Activated naive CD8-positive, alpha-beta T cell treated with anti-CD3 and anti-CD28 coated beads, Interleukin-2, amount 50 U/mL, for 24 hours (primary cell): ENCODE measurements around the gene SLBP.

Experiments
- ATAC-seq: fragments of 150-1000 bp; cut with Tn5 transposase; one replicate; pipeline ENCODE4 v1.10.0; 2021
- DNase-seq: peaks from one replicate; pipeline ENCODE4 v3.0.0; 2021
- H3K27ac Mint-ChIP-seq: one replicate; pipeline ENCODE4 v1.8.0; 2021; ENCODE audit warnings: mild to moderate bottlenecking, mixed read lengths
- H3K27me3 Mint-ChIP-seq: one replicate; pipeline ENCODE4 v1.8.0; 2021; ENCODE audit warnings: mixed read lengths
- H3K36me3 Mint-ChIP-seq: one replicate; pipeline ENCODE4 v1.8.0; 2021; ENCODE audit warnings: low read depth, mixed read lengths
- H3K4me1 Mint-ChIP-seq: one replicate; pipeline ENCODE4 v1.8.0; 2021; ENCODE audit warnings: mixed read lengths
- H3K4me3 Mint-ChIP-seq: one replicate; pipeline ENCODE4 v1.8.0; 2021; ENCODE audit warnings: mild to moderate bottlenecking, moderate library complexity, mixed read lengths
- H3K9me3 Mint-ChIP-seq: one replicate; pipeline ENCODE4 v1.8.0; 2021; ENCODE audit warnings: mixed read lengths

The SLBP gene

DNA sequence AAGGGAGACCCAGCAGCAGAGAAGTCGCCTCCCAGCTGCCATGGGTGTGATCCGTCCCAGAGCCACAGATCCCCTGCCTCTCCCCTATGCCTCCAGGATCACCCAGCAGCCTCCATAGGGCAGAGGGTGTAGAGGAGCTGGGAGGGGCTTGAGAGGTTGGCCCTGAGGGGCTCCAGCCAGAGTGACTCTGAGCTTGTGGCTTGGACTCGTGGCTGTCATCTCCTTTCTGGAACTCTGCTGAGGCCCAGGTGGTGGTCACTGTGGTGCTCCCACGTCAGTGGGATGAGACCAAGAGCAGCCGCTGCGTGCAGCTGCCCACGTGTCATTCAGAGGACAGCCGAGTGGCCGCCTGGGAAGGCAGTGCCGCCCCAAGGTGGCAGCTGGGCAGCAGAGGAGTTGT, 13.4 kb upstream of the SLBP start:
- DNase-seq (peak; percentile 1), ATAC-seq (no peak)
- Mint-ChIP-seq H3K36me3 (peaks cover 59% of the 10 kb centered on the region), H3K27ac (peak overlapping the region; percentile 37), H3K9me3 (no peaks in the 10 kb centered on the region), H3K4me1 (peaks cover 59% of the 10 kb centered on the region), H3K27me3 (no peaks in the 10 kb centered on the region), H3K4me3 (peak overlapping the region; percentile 32)

DNA sequence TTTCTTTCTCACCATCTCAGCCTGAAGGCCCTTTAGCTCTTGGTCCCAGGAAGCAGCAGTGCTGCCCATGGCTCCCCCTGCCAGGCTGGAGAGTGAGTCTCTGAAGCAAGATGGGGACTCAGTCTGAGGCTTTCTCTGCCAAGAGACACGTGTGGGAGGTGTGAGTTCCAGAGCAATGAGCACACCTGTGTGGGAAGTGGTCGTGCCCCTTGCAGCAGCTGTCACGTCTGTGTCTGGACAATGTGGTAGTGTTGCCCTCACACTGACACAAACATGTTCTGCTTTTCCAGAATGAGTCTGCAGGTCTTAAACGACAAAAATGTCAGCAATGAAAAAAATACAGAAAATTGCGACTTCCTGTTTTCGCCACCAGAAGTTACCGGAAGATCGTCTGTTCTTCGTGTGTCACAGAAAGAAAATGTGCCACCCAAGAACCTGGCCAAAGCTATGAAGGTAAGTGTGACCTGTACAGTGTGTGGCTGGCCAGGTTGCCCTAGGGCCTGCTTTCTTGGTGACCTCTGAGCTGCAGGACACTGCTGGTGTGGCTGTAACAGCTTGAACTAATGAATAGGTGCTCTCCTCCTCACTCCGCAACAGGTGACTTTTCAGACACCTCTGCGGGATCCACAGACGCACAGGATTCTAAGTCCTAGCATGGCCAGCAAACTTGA, 11.1 kb upstream of the SLBP start:
- Mint-ChIP-seq H3K4me3 (peak overlapping the region; percentile 98), H3K36me3 (peaks cover 50% of the 10 kb centered on the region), H3K27ac (peak overlapping the region; percentile 95), H3K4me1 (peaks cover 63% of the 10 kb centered on the region), H3K27me3 (no peaks in the 10 kb centered on the region), H3K9me3 (no peaks in the 10 kb centered on the region)
- ATAC-seq (peak; percentile 37), DNase-seq (peak; percentile 58)

DNA sequence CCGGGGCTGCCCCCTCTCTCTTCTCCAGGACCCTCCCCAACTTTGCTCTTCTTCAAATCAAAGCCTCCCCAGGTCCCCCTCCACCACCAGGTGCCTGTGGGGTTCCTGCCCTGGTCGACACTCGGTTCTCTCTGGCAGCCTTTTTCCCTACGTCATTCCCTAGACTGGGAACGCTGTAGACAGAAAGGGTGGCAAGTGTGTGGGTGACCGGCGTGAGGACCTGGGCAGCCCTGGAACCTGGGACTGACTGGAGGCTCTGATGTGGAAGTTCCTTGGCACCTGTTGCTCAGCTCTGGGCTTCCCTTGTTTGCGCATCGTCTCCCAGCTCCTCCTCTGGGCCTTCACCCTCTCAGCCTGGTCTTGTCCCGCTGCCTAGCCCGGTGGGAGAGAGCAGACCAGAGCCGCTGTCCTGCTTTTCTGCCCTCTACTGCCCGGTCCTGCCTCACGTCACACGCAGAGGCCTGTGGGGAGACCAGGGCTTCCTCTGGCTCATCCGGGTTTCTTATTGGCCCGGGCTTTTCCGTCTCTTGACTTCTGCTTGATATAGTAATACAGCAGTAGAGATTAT, 10.5 kb upstream of the SLBP start:
- Mint-ChIP-seq H3K27me3 (no peaks in the 10 kb centered on the region), H3K9me3 (no peaks in the 10 kb centered on the region), H3K36me3 (peaks cover 47% of the 10 kb centered on the region), H3K4me1 (peaks cover 63% of the 10 kb centered on the region), H3K27ac (peak overlapping the region; percentile 95), H3K4me3 (peak overlapping the region; percentile 98)
- ATAC-seq (no peak), DNase-seq (no peak)

DNA sequence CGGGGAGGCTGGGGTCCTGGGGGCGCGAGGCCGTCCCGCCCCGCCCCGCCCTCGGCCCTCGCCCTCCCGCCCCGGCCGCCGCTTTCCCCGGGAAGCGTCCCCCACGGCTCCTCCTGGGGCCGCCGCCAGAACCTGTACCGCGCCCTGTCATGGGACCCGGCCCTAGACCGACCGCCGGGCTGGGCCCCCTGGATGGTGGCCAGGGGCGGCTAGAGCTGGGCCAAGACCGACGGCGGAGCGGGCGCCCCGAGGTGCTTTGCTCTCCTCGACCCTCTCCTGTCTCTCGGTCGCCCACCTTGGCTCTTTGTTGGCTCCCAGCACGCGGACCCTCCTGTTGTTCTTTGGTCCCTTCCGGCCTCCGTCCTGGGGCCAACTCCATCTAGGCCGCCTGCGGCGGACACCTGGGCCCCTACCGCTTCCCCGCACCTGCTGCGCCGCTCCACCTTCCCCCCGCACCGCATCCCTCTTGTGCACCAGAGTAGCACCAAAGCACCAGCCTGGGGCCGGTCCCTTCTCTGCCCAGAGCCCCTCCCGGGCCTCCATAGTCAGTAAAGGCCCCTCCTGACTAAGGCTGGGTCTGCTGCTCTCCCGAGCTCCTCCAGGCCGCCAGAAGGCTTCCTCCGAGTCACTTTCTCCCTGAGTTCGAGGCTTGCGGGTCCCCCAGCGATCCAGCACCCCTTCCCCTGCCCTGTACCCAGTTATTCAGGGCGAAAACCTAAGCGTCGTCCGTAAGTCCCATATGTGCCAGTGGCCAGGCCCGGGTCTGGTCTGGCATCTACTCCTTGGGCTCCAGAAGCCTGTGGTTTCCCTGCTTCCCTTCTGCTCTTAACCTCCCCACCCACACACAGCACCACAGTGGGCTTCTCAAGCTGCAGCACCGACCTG, 9.8 kb upstream of the SLBP start:
- DNase-seq: no peak
- H3K27ac Mint-ChIP-seq: peak overlapping the region; percentile 95
- H3K4me1 Mint-ChIP-seq: peaks cover 56% of the 10 kb centered on the region
- H3K9me3 Mint-ChIP-seq: no peaks in the 10 kb centered on the region
- H3K27me3 Mint-ChIP-seq: no peaks in the 10 kb centered on the region
- H3K4me3 Mint-ChIP-seq: peak overlapping the region; percentile 98
- ATAC-seq: no peak
- peaks cover 42% of the 10 kb centered on the region for H3K36me3 Mint-ChIP-seq

DNA sequence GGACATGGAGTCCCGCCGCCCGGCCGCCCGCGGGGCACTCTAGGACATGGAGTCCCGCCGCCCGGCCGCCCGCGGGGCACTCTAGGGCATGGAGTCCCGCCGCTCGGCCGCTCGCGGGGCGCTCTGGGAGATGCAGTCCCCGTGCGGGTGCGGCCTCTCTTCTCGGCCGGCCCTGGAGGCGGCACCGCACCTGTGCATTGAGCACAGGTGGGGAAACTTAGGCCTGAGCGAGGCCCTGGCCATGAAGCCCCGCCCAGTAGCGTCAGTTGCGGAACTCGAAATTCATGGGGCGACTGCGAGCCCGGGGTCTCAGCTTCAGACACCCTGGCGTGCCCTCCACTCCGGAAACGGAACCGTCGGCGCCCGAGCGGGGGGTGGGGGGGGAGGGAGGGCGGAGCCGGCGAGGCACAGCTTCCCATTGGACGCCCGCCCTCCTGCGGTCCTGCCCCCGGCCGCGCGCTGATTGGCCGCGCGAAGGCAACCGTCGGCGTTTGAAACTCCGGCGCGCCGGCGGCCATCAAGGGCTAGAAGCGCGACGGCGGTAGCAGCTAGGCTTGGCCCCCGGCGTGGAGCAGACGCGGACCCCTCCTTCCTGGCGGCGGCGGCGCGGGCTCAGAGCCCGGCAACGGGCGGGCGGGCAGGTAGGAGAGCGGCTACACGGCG, 9.0 kb upstream of the SLBP start, which contains the start of the genes TACC3 and TMEM129:
Gene TACC3 (plus strand): TSS at position 519 of the 663 bp plus-strand sequence. CDS start 1,901 bp downstream, outside the sequence.
Gene TMEM129 (minus strand): TSS at position 321 of the 663 bp plus-strand sequence. CDS start 486 bp downstream, outside the sequence.
- ATAC-seq (peak; percentile 83), DNase-seq (peak; percentile 93)
- H3K4me1 Mint-ChIP-seq: peaks cover 52% of the 10 kb centered on the region
- H3K4me3 Mint-ChIP-seq: peak within 1 kb of the TSS; percentile 98
- H3K9me3 Mint-ChIP-seq: no peaks in the 10 kb centered on the region
- no peaks in the 10 kb centered on the region for H3K27me3 Mint-ChIP-seq
- H3K27ac Mint-ChIP-seq: peak within 1 kb of the TSS; percentile 95
- peaks cover 35% of the 10 kb centered on the region for H3K36me3 Mint-ChIP-seq

DNA sequence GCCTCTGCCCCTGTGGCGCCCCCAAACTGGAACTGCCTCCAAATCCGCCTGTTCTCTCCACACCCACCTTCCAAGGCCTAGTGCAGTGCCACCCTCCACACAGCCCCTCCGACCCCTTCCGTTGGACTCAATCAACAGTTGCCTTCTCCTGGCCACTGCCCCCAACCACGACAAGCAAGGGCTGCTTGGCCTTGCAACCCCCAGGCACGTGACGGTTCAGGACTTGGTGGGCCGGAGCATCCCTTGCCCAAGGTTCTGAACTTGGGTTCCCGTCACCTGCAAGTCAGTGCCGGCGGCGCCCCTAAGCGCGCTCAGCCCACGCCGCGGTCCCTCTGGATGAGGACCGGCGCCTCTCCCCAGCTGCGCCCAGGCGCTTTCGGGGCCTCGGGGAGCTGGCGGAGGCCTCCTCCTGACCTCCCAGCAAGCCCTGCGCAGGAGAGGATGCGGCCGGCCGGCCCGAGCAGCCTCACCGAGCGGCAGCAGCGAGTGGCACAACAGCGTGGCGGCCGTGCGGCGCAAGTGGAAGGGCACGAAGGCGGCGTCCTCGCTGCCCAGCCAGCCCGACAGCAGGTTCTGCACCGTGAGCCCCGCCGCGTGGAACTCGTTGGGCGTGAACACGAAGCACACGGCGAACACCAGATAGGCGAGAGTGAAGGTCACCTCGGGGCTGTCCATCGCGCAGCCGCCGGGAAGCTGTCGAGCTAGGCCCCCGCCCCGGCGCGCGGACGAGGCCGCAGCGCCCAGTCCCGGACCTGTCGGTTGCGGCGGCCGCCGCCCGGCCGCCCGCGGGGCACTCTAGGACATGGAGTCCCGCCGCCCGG, 8.3 kb upstream of the SLBP start:
- H3K4me1 Mint-ChIP-seq: peaks cover 53% of the 10 kb centered on the region
- peaks cover 33% of the 10 kb centered on the region for H3K36me3 Mint-ChIP-seq
- H3K4me3 Mint-ChIP-seq: peak overlapping the region; percentile 92
- peak overlapping the region; percentile 88 for H3K27ac Mint-ChIP-seq
- DNase-seq (peak; percentile 56), ATAC-seq (peak; percentile 9)
- no peaks in the 10 kb centered on the region for H3K9me3 Mint-ChIP-seq
- H3K27me3 Mint-ChIP-seq: no peaks in the 10 kb centered on the region

DNA sequence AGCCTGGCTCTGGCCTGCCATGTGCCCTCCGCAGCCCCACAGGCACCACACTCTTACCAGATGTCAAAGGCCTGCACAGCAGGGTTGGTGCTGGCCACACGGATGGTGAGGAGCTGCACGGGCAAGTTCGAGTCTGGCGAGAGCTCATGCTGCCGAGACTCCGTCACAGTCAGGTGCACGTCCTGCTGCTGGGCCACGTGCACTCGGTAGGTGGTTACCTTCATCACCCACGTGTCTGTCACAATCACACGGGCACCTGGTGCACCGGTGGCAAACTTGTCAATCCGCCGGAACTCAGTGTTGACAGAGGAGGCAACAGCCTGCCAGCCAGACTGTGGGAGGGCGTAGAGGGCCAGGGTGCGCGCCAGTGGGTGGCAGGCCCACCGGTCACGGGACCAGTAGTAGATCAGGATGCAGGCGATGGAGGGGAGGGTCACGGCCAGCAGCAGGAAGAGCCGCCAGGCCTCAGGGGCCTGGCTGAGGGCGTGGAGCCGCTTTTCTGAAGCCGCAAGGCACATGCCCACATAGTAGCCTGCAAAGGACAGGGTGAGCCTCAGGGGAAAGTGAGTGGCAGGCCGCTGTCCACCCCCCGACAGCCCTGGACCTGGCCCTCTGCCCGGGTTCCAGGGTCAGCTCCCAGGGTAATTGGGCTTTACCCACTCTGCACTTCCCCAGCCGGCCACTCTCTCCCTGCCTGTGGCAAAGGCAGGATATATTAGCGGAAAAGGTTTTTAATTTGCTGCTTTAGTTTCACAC, 6.2 kb upstream of the SLBP start:
- H3K9me3 Mint-ChIP-seq: no peaks in the 10 kb centered on the region
- peaks cover 32% of the 10 kb centered on the region for H3K36me3 Mint-ChIP-seq
- H3K4me1 Mint-ChIP-seq: peaks cover 54% of the 10 kb centered on the region
- H3K4me3 Mint-ChIP-seq: no peak overlapping the region
- no peak overlapping the region for H3K27ac Mint-ChIP-seq
- H3K27me3 Mint-ChIP-seq: no peaks in the 10 kb centered on the region
- DNase-seq (no peak), ATAC-seq (no peak)

DNA sequence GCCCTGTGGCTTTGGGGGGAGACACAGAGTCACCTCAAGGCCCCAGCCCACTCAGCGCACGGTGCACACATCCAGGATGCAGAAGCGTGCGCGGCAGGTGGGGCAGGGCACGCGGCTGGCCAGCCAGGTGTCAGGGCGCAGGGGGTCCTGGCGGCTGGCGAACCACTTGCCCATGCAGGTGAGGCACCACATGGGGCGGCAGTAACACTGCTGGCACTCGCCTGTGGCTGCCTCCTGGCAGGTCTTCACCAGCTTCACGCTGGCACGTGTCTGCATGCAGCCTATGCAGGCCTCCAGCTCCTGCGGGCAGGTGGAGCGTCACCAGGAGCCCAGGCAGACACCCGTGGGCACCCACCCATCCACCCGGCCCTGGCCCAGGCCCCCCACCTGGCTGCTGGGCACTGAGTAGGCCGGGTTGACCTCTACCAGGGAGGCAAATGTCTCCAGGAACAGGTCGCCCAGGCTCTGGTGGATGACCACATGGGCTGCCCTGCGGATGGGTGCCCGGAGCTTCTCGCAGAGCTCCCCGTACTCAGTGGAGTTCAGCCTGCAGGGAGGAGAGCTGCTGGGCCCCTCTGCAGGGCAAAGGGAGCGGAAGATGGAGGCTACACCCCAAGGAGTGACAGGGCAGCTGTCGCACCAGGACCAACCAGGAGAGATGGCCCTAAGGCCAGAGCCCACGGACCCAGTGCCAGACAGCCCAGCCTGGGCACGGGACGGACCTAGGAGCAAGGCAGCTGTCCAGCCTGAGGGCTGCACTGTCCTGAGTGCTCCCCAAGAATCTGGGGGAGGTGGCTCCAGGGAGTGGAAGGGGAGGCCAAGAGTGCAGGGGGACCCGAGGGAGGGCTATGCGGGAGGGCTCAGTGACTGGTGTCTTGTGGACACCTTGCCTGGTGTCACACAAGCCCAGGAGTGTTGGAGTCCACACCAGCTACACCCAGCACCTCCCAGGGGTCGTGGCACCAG, 5.3 kb upstream of the SLBP start:
- DNase-seq: no peak
- peaks cover 30% of the 10 kb centered on the region for H3K36me3 Mint-ChIP-seq
- H3K4me1 Mint-ChIP-seq: peaks cover 49% of the 10 kb centered on the region
- H3K9me3 Mint-ChIP-seq: no peaks in the 10 kb centered on the region
- no peak overlapping the region for H3K4me3 Mint-ChIP-seq
- no peak overlapping the region for H3K27ac Mint-ChIP-seq
- ATAC-seq: no peak
- H3K27me3 Mint-ChIP-seq: no peaks in the 10 kb centered on the region

DNA sequence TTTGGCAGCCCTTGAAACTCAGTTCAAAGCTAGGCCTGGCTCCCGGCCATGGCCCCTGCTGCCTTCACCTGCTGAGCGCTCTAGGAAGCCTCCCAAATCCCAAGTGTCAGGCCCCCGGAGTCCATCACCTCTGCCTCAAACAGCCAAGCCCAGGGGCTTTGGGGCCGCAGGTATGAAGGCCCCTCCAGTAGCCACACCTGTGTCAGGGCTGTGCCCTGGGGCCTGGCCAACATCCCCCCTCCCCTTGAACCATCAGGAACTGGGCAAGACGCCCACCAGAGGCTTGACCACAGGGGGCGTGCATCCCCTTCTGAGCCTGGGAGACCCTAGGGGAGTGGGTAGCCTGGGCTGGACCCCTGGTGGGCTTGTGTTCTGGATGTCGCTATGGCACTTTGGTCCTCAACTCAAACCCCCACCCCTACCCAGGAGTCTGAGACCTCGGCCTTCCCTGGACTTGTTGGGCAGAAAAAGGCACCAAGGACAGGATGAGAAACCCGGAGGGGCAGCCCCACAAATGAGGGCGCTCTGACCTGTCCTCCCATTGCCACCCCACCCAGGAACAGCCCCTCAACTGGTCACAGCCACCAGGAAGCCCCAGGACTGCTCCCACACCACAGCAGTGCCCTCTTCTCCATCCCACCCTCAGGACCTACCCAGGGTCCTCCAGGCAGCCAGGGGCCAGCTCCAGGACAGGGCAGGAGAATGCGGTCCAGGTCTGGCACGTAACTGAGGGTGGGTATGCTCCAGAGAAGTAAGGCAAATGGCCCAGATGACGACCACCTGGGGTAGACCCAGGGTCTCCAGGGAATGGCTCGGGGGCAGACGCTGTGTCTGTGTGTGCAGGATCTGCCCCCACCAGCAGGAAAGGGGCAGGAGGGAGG, 4.2 kb upstream of the SLBP start:
- ATAC-seq: no peak
- no peak for DNase-seq

DNA sequence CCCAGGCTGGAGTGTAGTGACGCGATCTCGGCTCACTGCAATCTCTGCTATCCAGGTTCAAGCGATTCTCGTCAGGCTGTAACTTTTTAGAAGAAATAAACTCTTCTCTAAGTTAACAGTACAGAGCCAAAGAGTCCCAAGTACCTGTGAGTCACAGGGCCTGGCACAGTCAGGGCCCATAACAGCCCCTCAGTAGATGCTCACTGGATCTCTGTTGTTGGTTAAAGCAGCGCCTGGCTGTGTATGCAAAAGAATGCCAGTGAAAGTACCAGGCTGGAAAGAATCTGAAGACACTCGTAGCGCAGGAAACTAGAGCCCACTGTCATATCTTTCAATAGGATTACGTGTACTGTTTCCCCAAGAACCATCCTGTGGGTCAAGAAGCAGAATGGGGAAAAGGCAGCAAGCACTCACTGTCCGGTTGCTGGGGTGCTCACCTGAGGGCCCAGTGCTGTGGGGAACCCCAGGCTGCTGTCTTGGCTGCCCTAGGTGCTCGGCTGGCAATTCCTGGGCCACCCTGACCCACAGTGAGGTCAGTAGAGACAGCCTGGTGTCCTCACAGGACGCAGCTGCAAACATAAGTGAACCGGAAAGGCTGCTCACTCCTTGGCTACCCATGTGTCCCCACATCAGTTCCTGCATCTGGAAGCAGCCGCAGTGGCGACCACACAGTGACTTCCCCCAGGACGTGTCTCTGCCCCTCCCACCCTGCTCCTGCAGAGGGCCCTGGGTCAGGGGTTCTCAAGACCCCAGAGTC, 3.1 kb upstream of the SLBP start:
- Mint-ChIP-seq H3K4me3 (peak overlapping the region; percentile 98), H3K27me3 (no peaks in the 10 kb centered on the region), H3K27ac (peak overlapping the region; percentile 94), H3K36me3 (peaks cover 34% of the 10 kb centered on the region), H3K4me1 (peaks cover 56% of the 10 kb centered on the region), H3K9me3 (no peaks in the 10 kb centered on the region)
- ATAC-seq (no peak), DNase-seq (no peak)

More for the DNA sequence above, 4.2 kb upstream of the SLBP start:
- no peaks in the 10 kb centered on the region for H3K9me3 Mint-ChIP-seq
- peak overlapping the region; percentile 60 for H3K27ac Mint-ChIP-seq
- H3K4me1 Mint-ChIP-seq: peaks cover 46% of the 10 kb centered on the region
- H3K4me3 Mint-ChIP-seq: no peak overlapping the region
- no peaks in the 10 kb centered on the region for H3K27me3 Mint-ChIP-seq
- peaks cover 26% of the 10 kb centered on the region for H3K36me3 Mint-ChIP-seq
